ENCODE measurements around the gene PAX3.

DNA sequence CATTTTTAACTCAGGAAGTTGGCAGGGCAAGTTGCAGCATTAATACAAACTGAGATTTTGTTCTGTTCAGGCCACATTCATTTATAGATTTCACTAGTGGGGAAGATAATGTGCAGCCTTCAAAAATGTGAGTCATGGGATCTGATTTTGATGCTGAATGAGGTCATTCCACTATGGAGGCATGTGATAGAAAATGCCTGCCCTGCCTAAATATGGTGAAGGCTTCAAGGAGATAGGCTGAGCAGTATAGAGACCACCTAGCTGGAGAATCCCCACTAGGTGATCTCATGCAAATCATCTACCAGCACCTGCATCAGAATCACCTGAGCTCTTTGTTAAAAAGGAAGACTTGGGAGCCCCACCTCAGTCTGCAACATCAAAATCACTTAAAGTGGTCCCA, 43.7 kb downstream of the PAX3 start:
- TF ChIP-seq, protein P1, sequence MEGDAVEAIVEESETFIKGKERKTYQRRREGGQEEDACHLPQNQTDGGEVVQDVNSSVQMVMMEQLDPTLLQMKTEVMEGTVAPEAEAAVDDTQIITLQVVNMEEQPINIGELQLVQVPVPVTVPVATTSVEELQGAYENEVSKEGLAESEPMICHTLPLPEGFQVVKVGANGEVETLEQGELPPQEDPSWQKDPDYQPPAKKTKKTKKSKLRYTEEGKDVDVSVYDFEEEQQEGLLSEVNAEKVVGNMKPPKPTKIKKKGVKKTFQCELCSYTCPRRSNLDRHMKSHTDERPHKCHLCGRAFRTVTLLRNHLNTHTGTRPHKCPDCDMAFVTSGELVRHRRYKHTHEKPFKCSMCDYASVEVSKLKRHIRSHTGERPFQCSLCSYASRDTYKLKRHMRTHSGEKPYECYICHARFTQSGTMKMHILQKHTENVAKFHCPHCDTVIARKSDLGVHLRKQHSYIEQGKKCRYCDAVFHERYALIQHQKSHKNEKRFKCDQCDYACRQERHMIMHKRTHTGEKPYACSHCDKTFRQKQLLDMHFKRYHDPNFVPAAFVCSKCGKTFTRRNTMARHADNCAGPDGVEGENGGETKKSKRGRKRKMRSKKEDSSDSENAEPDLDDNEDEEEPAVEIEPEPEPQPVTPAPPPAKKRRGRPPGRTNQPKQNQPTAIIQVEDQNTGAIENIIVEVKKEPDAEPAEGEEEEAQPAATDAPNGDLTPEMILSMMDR (IDR thresholded peaks at IDR 0.05): no peak
- no peak for TF ChIP-seq POLR2A (IDR thresholded peaks at IDR 0.05)
